Activated naive CD8-positive, alpha-beta T cell treated with anti-CD3 and anti-CD28 coated beads for 36 hours (primary cell): ENCODE results near the gene INF2. TPM values are rescaled to one million over a fixed set of nuclear protein-coding genes. Genes with fewer than 3 reads are reported as not detected.
"Not testable (repeated sequence)": the region's sequence is repeated elsewhere in the genome, so short reads cannot be mapped to it uniquely, and the experiment has no call there.

Source experiments
- DNase-seq: peaks from one replicate; pipeline ENCODE4 v3.0.0; 2021
- H3K27ac Mint-ChIP-seq: one replicate; pipeline ENCODE4 v1.8.0; 2022; ENCODE audit warnings: mild to moderate bottlenecking, moderate library complexity, mixed read lengths
- H3K27me3 Mint-ChIP-seq: one replicate; pipeline ENCODE4 v1.8.0; 2022; ENCODE audit warnings: mild to moderate bottlenecking, mixed read lengths
- H3K36me3 Mint-ChIP-seq: one replicate; pipeline ENCODE4 v1.8.0; 2021; ENCODE audit warnings: mild to moderate bottlenecking, mixed read lengths
- H3K4me1 Mint-ChIP-seq: one replicate; pipeline ENCODE4 v1.8.0; 2021; ENCODE audit warnings: mixed read lengths
- H3K4me3 Mint-ChIP-seq: one replicate; pipeline ENCODE4 v1.8.0; 2022; ENCODE audit warnings: mild to moderate bottlenecking, moderate library complexity, mixed read lengths
- H3K9me3 Mint-ChIP-seq: one replicate; pipeline ENCODE4 v1.8.0; 2022; ENCODE audit warnings: mixed read lengths
- total RNA-seq, 2 experiments: library from RNA; stranded (reverse); gene quantifications; one replicate each; pipeline ENCODE4 v1.2.3, GENCODE V29; 2021

The INF2 gene
- total RNA-seq, 2 experiments from 2014 or later: 67.8 TPM

GRCh38 chr14:104722938-104723650 is 33.7 kb downstream of the INF2 start:
- DNase-seq: no peak
- H3K9me3 Mint-ChIP-seq: no peaks in the 10 kb centered on the region
- H3K27me3 Mint-ChIP-seq: no peaks in the 10 kb centered on the region
- H3K4me3 Mint-ChIP-seq: no peak overlapping the region
- no peaks in the 10 kb centered on the region for H3K4me1 Mint-ChIP-seq
- H3K36me3 Mint-ChIP-seq: no peaks in the 10 kb centered on the region
- no peak overlapping the region for H3K27ac Mint-ChIP-seq

GRCh38 chr14:104723651-104724406 is 34.4 kb downstream of the INF2 start, which contains the start of gene ADSS1:
Gene ADSS1, plus strand, starts transcription at chr14:104724229. Its CDS starts 42 bp downstream, at chr14:104724271.
- Mint-ChIP-seq H3K4me3 (peak within 1 kb of the TSS; percentile 54), H3K4me1 (no peaks in the 10 kb centered on the region), H3K27ac (no peak within 1 kb of the TSS), H3K36me3 (no peaks in the 10 kb centered on the region), H3K27me3 (no peaks in the 10 kb centered on the region), H3K9me3 (no peaks in the 10 kb centered on the region)
- peak; percentile 66 for DNase-seq

- no peak for DNase-seq
- Mint-ChIP-seq H3K36me3 (no peaks in the 10 kb centered on the region), H3K4me3 (peak overlapping the region; percentile 54), H3K27ac (no peak overlapping the region), H3K4me1 (no peaks in the 10 kb centered on the region), H3K27me3 (no peaks in the 10 kb centered on the region), H3K9me3 (no peaks in the 10 kb centered on the region)
Measured at GRCh38 chr14:104724407-104724980, 35.1 kb downstream of the INF2 start.

- H3K36me3 Mint-ChIP-seq: no peaks in the 10 kb centered on the region
- H3K27ac Mint-ChIP-seq: no peak overlapping the region
Measured at GRCh38 chr14:104724981-104725771, 35.8 kb downstream of the INF2 start.

GRCh38 chr14:104725772-104726548 is 36.5 kb downstream of the INF2 start:
- Mint-ChIP-seq H3K4me3 (no peak overlapping the region), H3K27me3 (no peaks in the 10 kb centered on the region), H3K9me3 (no peaks in the 10 kb centered on the region), H3K4me1 (no peaks in the 10 kb centered on the region), H3K36me3 (no peaks in the 10 kb centered on the region), H3K27ac (no peak overlapping the region)
- DNase-seq: no peak

More at GRCh38 chr14:104724981-104725771, 35.8 kb downstream of the INF2 start:
- no peak for DNase-seq
- no peaks in the 10 kb centered on the region for H3K27me3 Mint-ChIP-seq
- H3K4me3 Mint-ChIP-seq: peak overlapping the region; percentile 54
- no peaks in the 10 kb centered on the region for H3K9me3 Mint-ChIP-seq
- H3K4me1 Mint-ChIP-seq: no peaks in the 10 kb centered on the region

- Mint-ChIP-seq H3K9me3 (no peaks in the 10 kb centered on the region), H3K27ac (no peak overlapping the region), H3K4me3 (no peak overlapping the region), H3K27me3 (no peaks in the 10 kb centered on the region), H3K36me3 (no peaks in the 10 kb centered on the region), H3K4me1 (no peaks in the 10 kb centered on the region)
- no peak for DNase-seq
Measured at GRCh38 chr14:104726600-104727451, 37.4 kb downstream of the INF2 start.

- Mint-ChIP-seq H3K4me1 (no peaks in the 10 kb centered on the region), H3K27ac (no peak overlapping the region), H3K4me3 (no peak overlapping the region), H3K27me3 (no peaks in the 10 kb centered on the region), H3K9me3 (no peaks in the 10 kb centered on the region), H3K36me3 (no peaks in the 10 kb centered on the region)
- no peak for DNase-seq
Measured at GRCh38 chr14:104728631-104729030, 39.2 kb downstream of the INF2 start.

GRCh38 chr14:104729176-104729834 is 39.9 kb downstream of the INF2 start:
- not testable (repeated sequence) for H3K9me3 Mint-ChIP-seq, H3K4me3 Mint-ChIP-seq, H3K4me1 Mint-ChIP-seq, H3K27ac Mint-ChIP-seq, DNase-seq, H3K36me3 Mint-ChIP-seq, H3K27me3 Mint-ChIP-seq

GRCh38 chr14:104729835-104730181 is 40.4 kb downstream of the INF2 start:
- H3K4me1 Mint-ChIP-seq: no peaks in the 10 kb centered on the region

GRCh38 chr14:104730487-104730886 is 41.1 kb downstream of the INF2 start:
- H3K27ac Mint-ChIP-seq: no peak overlapping the region
- no peaks in the 10 kb centered on the region for H3K36me3 Mint-ChIP-seq

More at GRCh38 chr14:104729835-104730181, 40.4 kb downstream of the INF2 start:
- no peak for DNase-seq
- Mint-ChIP-seq H3K4me3 (no peak overlapping the region), H3K27me3 (no peaks in the 10 kb centered on the region), H3K36me3 (no peaks in the 10 kb centered on the region), H3K9me3 (no peaks in the 10 kb centered on the region), H3K27ac (no peak overlapping the region)

GRCh38 chr14:104731320-104732294 is 42.2 kb downstream of the INF2 start:
- Mint-ChIP-seq H3K4me1 (no peaks in the 10 kb centered on the region), H3K36me3 (no peaks in the 10 kb centered on the region), H3K9me3 (no peaks in the 10 kb centered on the region), H3K27me3 (no peaks in the 10 kb centered on the region), H3K27ac (no peak overlapping the region), H3K4me3 (no peak overlapping the region)
- no peak for DNase-seq

More at GRCh38 chr14:104730487-104730886, 41.1 kb downstream of the INF2 start:
- H3K4me1 Mint-ChIP-seq: no peaks in the 10 kb centered on the region
- no peaks in the 10 kb centered on the region for H3K27me3 Mint-ChIP-seq
- H3K4me3 Mint-ChIP-seq: no peak overlapping the region
- H3K9me3 Mint-ChIP-seq: no peaks in the 10 kb centered on the region
- DNase-seq: no peak

GRCh38 chr14:104732355-104732804 is 43.0 kb downstream of the INF2 start:
- no peaks in the 10 kb centered on the region for H3K9me3 Mint-ChIP-seq
- no peak overlapping the region for H3K27ac Mint-ChIP-seq
- no peaks in the 10 kb centered on the region for H3K4me1 Mint-ChIP-seq
- no peaks in the 10 kb centered on the region for H3K36me3 Mint-ChIP-seq
- no peak for DNase-seq
- no peak overlapping the region for H3K4me3 Mint-ChIP-seq
- no peaks in the 10 kb centered on the region for H3K27me3 Mint-ChIP-seq
